ENCODE data around the gene NTMT1. TPM values are rescaled to one million over a fixed set of nuclear protein-coding genes. Genes with fewer than 3 reads are reported as not detected.

Gene NTMT1, protein sequence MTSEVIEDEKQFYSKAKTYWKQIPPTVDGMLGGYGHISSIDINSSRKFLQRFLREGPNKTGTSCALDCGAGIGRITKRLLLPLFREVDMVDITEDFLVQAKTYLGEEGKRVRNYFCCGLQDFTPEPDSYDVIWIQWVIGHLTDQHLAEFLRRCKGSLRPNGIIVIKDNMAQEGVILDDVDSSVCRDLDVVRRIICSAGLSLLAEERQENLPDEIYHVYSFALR
- 72.0 and 72.4 TPM in 2 replicates for total RNA-seq

DNA sequence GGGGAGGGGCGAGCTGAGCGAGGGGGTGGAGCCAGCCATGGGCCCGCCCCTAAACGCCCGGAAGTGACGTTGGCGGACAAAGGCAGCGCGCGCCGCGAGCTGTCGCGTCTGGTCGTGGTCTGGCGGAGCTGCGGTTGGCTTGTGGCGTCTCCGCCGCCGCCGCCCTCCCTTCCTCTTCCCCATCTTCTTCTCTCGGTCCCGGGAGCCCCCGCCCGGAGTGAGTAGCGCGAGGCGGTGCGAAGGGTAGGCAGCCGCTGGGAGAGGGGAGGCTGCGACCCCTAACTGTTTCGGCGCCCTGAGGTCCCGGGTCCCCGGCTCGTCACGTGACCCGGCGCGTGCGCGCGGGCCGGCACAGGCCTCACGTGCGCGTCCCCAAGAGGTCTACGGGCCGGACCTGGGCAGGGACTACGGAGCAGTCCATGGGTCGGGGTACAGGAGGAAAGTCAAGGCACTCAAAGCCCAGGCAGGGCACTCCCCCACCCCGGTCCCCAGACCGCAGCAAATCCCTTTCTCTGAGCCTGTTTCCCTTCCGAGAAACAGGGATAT is at the start of gene NTMT1:
TSS of gene NTMT1 (plus strand) at position 85 of the 546 bp plus-strand sequence. CDS start 6,541 bp downstream, outside the sequence.
- intact Hi-C loops (cut with micrococcal nuclease): loop anchor here (1.0 to 5.0 kb wide), 3 partner anchors 15 to 1074 kb away; partner anchors contain the start of gene SPTAN1
- Mint-ChIP-seq H3K27me3 (peaks cover 8% of the 10 kb centered on the region), H3K9me3 (no peaks in the 10 kb centered on the region), H3K27ac (peak within 1 kb of the TSS; percentile 93), H3K36me3 (ENCODE audit: low read depth) (peaks cover 13% of the 10 kb centered on the region), H3K4me3 (peak within 1 kb of the TSS; percentile 83), H3K4me1 (peaks cover 33% of the 10 kb centered on the region)
- peak; percentile 97 for DNase-seq

DNA sequence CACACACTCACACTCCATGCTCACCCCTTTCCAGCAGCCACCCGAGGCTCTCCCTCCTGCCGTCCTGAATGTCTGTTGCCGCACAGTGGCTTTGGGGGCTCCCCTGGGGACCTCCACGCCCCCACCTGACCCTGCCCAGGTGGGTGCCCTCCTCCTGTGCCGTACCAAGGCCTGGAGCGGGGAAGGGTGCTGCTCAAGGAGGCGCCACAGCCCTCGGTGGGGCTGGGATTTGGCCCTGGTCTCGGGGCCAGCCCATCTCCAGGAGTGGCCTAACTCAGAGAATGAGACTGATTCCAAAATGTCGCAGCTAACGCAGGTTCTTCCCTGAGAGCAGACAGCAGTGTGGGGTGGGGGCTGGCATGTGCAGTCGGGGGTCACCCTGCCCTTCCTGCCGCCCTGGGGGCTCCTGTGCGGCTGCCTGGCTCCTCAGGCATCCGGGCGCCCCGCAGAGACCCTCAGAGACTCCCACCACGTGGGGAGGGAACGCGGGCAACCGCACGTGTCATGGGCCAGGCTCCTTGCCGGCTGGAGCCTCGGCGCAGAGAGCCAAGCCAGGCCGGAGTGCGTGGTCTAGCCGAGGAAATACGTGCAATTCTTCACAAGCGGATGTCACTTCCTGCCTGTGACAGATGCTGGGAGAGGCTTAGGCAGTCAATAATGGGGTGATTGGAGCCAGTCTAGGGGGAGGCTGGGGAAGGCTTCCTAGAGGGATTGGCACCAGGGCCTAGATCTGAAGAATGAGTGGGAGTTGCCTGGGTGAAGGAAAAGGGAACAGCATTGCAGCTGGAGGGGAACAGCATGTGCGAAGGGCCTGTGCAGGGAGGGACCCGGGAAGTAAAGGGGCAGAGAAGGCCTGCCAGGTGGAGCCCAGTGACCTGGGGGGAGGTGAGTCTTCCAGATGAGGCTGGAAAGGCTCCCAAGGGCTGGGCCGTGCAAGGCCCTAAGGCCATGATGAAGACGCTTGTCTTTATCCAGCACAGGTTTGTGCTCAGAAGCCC is 49.1 kb upstream of the NTMT1 start:
- Mint-ChIP-seq H3K9me3 (peaks cover 7% of the 10 kb centered on the region), H3K27ac (peak overlapping the region; percentile 87), H3K4me3 (peak overlapping the region; percentile 34), H3K36me3 (ENCODE audit: low read depth) (peaks cover 4% of the 10 kb centered on the region), H3K27me3 (no peaks in the 10 kb centered on the region), H3K4me1 (peaks cover 50% of the 10 kb centered on the region)
- DNase-seq: peak; percentile 73
- intact Hi-C loops (cut with micrococcal nuclease): no loop called here

DNA sequence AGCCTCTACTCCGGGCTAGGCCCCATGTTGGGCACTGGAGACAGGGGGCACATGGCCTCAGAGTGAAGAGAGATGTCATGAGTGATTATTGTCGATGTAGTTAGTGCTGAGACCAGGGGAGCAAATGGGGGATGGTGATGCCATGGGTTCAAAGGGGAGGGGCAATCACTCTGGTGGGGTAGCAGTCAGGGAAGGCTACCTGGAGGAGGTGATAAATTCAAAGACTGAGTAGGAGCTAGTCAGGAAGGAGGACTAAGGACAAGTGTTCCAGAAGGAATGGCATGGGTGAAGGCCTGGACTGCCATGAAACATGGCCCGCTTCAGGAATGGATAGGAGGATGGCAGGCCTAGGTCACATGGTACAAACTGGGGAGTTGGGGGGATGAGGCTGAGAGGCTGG is 46.7 kb upstream of the NTMT1 start:
- peaks cover 4% of the 10 kb centered on the region for H3K36me3 Mint-ChIP-seq (ENCODE audit: low read depth)
- peak overlapping the region; percentile 81 for H3K4me3 Mint-ChIP-seq
- DNase-seq: no peak
- H3K9me3 Mint-ChIP-seq: no peaks in the 10 kb centered on the region
- no peaks in the 10 kb centered on the region for H3K27me3 Mint-ChIP-seq
- H3K4me1 Mint-ChIP-seq: peaks cover 71% of the 10 kb centered on the region
- intact Hi-C loops (cut with micrococcal nuclease): no loop called here
- H3K27ac Mint-ChIP-seq: peak overlapping the region; percentile 87

DNA sequence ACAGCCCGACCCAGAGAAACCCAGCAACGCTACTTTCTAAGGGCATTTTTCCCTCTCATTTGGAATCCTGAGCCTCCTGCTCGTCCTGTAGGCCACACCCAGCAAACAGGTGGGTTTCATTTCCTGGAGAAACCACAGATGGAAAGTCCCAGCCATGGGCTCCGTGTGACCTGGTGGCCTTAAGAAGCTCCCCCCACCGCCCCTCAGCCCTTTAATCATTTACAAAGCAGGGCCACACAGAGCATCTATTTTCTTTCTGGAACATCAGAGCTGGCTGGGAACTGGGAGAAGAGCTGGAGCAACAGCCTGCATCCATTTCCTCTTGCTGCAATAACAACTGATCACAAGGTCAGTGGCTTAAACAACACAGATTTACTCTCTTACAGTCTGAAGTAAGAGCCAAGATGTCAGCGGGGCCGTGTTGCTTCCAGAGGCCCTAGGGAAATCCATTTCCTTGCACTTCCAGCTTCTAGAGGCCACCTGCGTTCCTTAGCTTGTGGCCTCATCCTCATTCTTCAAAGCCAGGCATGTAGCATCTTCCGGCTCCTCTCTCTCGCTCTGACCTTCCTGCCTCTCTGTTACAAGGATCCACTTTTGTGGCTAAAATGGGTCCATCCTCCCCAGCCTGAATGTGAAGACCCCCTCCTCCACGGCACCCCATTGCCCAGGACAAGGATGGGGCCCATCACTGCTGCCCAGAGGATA is 45.6 kb upstream of the NTMT1 start:
- H3K9me3 Mint-ChIP-seq: no peaks in the 10 kb centered on the region
- no peaks in the 10 kb centered on the region for H3K27me3 Mint-ChIP-seq
- H3K27ac Mint-ChIP-seq: peak overlapping the region; percentile 87
- peak; percentile 93 for DNase-seq
- H3K4me1 Mint-ChIP-seq: peaks cover 80% of the 10 kb centered on the region
- peaks cover 6% of the 10 kb centered on the region for H3K36me3 Mint-ChIP-seq (ENCODE audit: low read depth)
- peak overlapping the region; percentile 81 for H3K4me3 Mint-ChIP-seq
- intact Hi-C loops (cut with micrococcal nuclease): loop anchor here (2.0 to 5.0 kb wide), 2 partner anchors 16 to 83 kb away; no protein-coding TSS in a partner anchor

DNA sequence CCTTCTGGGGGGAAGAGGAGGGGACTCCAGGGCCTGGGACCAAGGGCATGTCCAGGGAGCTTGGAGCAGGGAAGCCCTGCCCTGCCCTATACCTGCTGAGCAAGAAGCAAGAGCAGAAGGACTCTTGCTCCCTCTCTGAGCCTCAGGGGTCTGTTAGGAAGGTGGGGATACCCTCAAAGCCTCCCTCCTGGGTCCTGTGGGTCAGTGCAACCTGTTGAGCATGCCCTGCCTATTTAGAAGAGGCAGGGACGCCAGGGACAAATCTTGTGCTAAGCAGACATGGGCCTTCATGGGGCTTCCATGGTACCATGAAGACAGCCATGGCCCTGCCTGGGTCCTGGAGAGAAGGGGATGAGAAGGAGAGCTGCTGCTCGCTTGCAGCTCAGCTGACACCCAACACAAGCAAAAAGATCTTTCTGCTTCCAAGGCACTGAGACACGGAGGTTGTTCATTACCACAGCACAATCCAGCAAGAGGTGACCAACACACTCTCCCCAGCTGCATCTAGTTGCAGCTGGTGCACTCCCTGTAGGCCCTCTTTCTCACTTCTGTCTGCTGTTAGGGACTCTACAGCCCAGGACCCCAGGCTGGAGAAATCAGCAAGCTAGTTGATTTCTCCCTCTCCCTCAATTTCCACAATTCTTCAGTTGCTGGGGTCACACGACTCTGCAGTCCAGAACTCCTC is 44.3 kb upstream of the NTMT1 start:
- peak overlapping the region; percentile 91 for H3K27ac Mint-ChIP-seq

DNA sequence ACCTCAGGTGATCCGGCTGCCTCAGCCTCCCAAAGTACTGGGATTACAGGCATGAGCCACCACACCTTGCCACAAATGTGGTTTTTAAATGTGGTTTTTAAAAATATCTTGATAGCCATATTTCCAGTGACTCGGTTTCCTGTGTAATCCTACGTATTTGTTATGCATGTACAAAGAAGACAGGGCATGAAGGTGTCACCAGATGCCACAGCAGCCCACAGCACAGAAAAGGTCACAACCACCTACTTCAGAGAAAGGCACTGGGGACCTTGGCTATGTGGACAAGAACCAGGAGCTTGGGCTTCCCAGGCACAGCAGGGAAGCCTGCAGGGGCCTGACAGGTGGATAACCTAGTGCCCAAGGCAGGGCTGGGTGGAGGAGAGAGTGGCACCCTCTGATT is 43.1 kb upstream of the NTMT1 start:
- peaks cover 6% of the 10 kb centered on the region for H3K36me3 Mint-ChIP-seq (ENCODE audit: low read depth)
- peak overlapping the region; percentile 91 for H3K27ac Mint-ChIP-seq
- intact Hi-C loops (cut with micrococcal nuclease): loop anchor here (5.0 kb wide), 1 partner anchor 86 kb away; no protein-coding TSS in a partner anchor
- DNase-seq: peak; percentile 76
- H3K4me1 Mint-ChIP-seq: peaks cover 83% of the 10 kb centered on the region
- no peaks in the 10 kb centered on the region for H3K9me3 Mint-ChIP-seq
- no peaks in the 10 kb centered on the region for H3K27me3 Mint-ChIP-seq
- peak overlapping the region; percentile 81 for H3K4me3 Mint-ChIP-seq

More for the DNA sequence above, 44.3 kb upstream of the NTMT1 start:
- DNase-seq: no peak
- peaks cover 80% of the 10 kb centered on the region for H3K4me1 Mint-ChIP-seq
- no peaks in the 10 kb centered on the region for H3K27me3 Mint-ChIP-seq
- no peaks in the 10 kb centered on the region for H3K9me3 Mint-ChIP-seq
- intact Hi-C loops (cut with micrococcal nuclease): loop anchor here (2.0 to 5.0 kb wide), 2 partner anchors 15 to 84 kb away; no protein-coding TSS in a partner anchor
- peak overlapping the region; percentile 81 for H3K4me3 Mint-ChIP-seq
- H3K36me3 Mint-ChIP-seq (ENCODE audit: low read depth): peaks cover 6% of the 10 kb centered on the region

DNA sequence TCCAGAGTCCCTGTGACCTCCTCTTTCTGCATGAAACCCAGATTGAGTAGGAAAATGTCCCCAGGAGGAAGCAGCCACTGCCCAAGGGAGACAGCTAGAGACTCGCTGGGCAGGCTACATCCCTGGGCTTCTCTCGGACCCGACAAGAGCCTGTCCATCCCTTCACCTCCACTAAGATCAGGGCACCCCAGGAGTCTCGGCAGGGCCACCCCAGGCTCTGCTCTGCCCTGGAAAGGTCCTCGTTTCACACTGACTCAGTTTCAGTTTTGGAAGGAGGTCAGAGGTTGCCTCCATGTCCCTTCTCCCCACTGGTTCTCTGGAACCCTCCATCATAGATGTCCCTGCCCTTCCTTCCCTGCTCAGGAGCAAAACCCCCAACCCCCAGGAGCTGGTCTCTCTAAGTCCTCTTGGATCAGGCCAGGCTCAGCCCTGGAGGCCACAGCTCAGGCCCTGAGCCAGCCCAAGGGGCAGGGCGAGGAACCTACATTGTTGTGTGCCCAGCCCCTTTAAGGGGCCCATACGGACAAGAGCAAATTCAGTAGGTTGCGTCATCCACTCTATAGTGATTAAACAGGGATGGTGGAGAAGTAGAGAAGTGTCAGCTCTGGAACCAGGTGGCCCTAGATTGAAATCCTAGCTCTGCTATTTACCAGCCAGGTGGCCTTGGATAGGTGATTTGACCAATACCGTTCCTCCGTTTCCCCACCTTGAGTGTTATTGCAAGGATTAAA is 42.5 kb upstream of the NTMT1 start:
- no peaks in the 10 kb centered on the region for H3K9me3 Mint-ChIP-seq
- DNase-seq: no peak
- H3K4me1 Mint-ChIP-seq: peaks cover 83% of the 10 kb centered on the region
- H3K36me3 Mint-ChIP-seq (ENCODE audit: low read depth): peaks cover 6% of the 10 kb centered on the region
- intact Hi-C loops (cut with micrococcal nuclease): loop anchor here (5.0 kb wide), 1 partner anchor 86 kb away; no protein-coding TSS in a partner anchor
- H3K27ac Mint-ChIP-seq: peak overlapping the region; percentile 91
- no peaks in the 10 kb centered on the region for H3K27me3 Mint-ChIP-seq
- peak overlapping the region; percentile 71 for H3K4me3 Mint-ChIP-seq

DNA sequence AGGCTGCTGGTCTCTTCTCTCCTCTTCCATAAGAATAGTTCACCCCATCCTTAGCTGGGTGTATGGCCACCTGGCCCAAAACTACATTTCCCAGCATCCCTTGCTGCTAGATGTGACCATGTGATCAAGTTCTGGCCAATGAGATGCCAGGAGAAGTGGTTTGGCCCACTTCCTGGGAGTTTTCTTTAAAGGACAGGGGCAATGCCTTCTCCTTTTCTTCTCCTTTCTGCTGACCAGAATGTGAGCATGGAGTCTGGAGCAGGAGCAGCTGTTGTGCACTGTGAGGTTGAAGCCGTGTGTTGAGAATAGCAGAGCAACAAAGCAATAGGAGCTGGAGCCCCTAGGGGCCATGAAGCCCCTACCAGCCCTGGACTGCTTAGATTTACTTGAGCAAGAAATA is 41.8 kb upstream of the NTMT1 start:
- peaks cover 80% of the 10 kb centered on the region for H3K4me1 Mint-ChIP-seq
- peaks cover 5% of the 10 kb centered on the region for H3K27me3 Mint-ChIP-seq
- H3K36me3 Mint-ChIP-seq (ENCODE audit: low read depth): peaks cover 6% of the 10 kb centered on the region
- peak overlapping the region; percentile 24 for H3K4me3 Mint-ChIP-seq
- intact Hi-C loops (cut with micrococcal nuclease): loop anchor here (5.0 kb wide), 1 partner anchor 87 kb away; no protein-coding TSS in a partner anchor
- H3K27ac Mint-ChIP-seq: peak overlapping the region; percentile 89
- H3K9me3 Mint-ChIP-seq: no peaks in the 10 kb centered on the region
- DNase-seq: peak; percentile 92

DNA sequence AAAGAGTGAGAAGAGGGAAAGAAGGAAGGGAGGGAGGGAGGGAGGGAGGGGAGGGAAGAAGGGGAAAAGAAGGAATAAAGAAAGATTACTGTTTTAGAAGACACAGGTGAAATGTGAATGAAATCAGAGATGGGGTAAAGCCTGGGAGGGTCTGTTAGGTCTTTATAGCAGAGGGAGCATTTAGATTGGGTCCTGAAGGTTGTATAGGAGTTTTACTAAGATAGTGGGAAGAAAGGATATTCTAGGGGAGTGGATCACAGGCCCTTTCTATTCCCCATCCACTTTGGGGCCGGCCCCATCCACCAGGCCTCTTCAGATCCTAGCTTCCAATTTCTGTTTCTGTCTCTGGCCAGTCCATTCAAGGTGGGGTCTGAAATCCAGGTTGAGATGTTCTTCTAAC is 40.6 kb upstream of the NTMT1 start:
- Mint-ChIP-seq H3K27me3 (peaks cover 5% of the 10 kb centered on the region), H3K4me3 (no peak overlapping the region), H3K36me3 (ENCODE audit: low read depth) (peaks cover 5% of the 10 kb centered on the region), H3K27ac (peak overlapping the region; percentile 89), H3K9me3 (no peaks in the 10 kb centered on the region), H3K4me1 (peaks cover 67% of the 10 kb centered on the region)
- intact Hi-C loops (cut with micrococcal nuclease): no loop called here
- no peak for DNase-seq

DNA sequence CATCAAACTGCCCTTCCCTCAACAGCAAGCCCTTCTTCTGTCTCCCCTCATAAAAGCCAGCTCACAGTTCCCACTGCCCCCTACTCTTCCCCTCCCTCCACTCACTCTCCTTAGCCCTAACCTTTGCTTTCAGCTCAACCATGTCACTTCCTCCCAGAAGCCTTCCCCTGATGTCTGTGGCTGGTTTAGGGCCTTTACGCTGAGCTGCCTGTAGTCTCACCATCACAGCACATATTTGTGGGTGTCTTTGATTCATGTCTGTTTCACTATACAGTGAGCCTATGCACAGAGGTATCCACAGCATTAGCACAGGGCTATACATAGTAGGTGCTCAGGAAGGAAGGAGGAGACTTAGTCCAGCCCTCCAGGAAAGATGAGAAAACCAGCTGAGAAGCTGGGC is 39.7 kb upstream of the NTMT1 start:
- H3K4me3 Mint-ChIP-seq: peak overlapping the region; percentile 20
- intact Hi-C loops (cut with micrococcal nuclease): loop anchor here (1.0 kb wide), 1 partner anchor 10 kb away; no protein-coding TSS in a partner anchor
- H3K27me3 Mint-ChIP-seq: peaks cover 5% of the 10 kb centered on the region
- DNase-seq: peak; percentile 83
- H3K4me1 Mint-ChIP-seq: peaks cover 58% of the 10 kb centered on the region
- peak overlapping the region; percentile 83 for H3K27ac Mint-ChIP-seq
- H3K9me3 Mint-ChIP-seq: no peaks in the 10 kb centered on the region
- H3K36me3 Mint-ChIP-seq (ENCODE audit: low read depth): peaks cover 6% of the 10 kb centered on the region

DNA sequence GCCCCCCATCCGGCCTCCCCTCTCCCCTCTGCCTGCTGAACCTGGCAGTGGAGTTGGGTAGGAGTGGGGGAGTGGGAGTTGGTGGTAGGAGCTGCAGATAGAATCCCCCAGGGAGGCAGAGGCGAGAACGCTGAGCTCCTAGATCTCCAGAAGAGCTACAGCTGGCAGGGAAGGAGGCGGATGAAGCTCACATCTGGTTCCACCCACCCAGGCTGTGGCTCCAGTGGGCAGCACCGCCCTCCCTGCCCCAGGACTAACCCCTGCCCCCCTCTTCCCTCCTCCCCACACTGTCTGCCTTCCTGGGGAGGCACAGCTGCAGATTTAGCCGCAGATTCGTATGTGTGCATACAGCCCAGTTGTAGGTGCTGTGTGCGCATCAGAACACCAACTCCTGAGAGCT is 39.3 kb upstream of the NTMT1 start:
- Mint-ChIP-seq H3K27me3 (peaks cover 5% of the 10 kb centered on the region), H3K27ac (peak overlapping the region; percentile 83), H3K9me3 (no peaks in the 10 kb centered on the region), H3K36me3 (ENCODE audit: low read depth) (peaks cover 6% of the 10 kb centered on the region), H3K4me1 (peaks cover 55% of the 10 kb centered on the region), H3K4me3 (peak overlapping the region; percentile 11)
- peak; percentile 74 for DNase-seq
- intact Hi-C loops (cut with micrococcal nuclease): loop anchor here (1.0 kb wide), 1 partner anchor 10 kb away; no protein-coding TSS in a partner anchor
